ENCODE results near the gene NAA30. TPM values are rescaled to one million over a fixed set of nuclear protein-coding genes. Genes with fewer than 3 reads are reported as not detected.

Gene NAA30
- polyA plus RNA-seq, 1 donor from 2014 or later: 26.9 TPM

DNA sequence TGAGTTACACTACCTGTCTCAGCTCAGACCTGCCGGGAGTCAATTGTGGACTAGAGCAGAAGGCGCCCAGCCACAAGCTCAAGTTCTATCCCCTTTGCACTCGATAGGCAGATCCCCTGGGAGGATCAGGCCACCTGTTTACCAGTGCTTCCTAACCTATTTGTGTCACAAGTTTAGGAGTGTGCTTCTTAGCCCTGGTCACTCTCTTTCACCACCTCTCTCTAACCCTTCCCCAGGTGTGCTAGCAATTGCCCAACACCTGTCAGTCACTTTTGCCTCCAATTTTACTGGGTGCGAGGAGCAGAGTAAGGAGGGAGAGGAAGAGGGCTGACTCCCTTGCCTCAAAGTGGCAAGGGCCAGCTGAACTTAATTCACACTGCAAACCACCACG lies 745 bp upstream of the NAA30 start:
- Histone ChIP-seq H4K20me1 (ENCODE audit: insufficient read depth) (no peaks in the 10 kb centered on the region), H2AFZ (ENCODE audit: low read depth, low read length) (peak overlapping the region; percentile 93), H3K27ac (ENCODE audit: low read length) (peak overlapping the region; percentile 77), H3K9me3 (ENCODE audit: low read length) (no peaks in the 10 kb centered on the region), H3K79me2 (replicated peaks; ENCODE audit: insufficient read depth, low read length) (peaks cover 36% of the 10 kb centered on the region), H3K36me3 (ENCODE audit: insufficient read depth, low read length) (no peaks in the 10 kb centered on the region), H3K4me2 (ENCODE audit: low read length) (peak overlapping the region; percentile 86), H3K4me3 (ENCODE audit: low read length) (peak overlapping the region; percentile 87), H3K27me3 (ENCODE audit: insufficient read depth, low read depth, low read length) (no peaks in the 10 kb centered on the region), H3F3A (ENCODE audit: insufficient read depth, low read length, poor library complexity, severe bottlenecking) (no peaks in the 10 kb centered on the region), H3K9ac (ENCODE audit: low read length) (peak overlapping the region; percentile 88), H3K9me2 (ENCODE audit: insufficient read depth, low read length) (no peaks in the 10 kb centered on the region)
- TF ChIP-seq, protein P1, sequence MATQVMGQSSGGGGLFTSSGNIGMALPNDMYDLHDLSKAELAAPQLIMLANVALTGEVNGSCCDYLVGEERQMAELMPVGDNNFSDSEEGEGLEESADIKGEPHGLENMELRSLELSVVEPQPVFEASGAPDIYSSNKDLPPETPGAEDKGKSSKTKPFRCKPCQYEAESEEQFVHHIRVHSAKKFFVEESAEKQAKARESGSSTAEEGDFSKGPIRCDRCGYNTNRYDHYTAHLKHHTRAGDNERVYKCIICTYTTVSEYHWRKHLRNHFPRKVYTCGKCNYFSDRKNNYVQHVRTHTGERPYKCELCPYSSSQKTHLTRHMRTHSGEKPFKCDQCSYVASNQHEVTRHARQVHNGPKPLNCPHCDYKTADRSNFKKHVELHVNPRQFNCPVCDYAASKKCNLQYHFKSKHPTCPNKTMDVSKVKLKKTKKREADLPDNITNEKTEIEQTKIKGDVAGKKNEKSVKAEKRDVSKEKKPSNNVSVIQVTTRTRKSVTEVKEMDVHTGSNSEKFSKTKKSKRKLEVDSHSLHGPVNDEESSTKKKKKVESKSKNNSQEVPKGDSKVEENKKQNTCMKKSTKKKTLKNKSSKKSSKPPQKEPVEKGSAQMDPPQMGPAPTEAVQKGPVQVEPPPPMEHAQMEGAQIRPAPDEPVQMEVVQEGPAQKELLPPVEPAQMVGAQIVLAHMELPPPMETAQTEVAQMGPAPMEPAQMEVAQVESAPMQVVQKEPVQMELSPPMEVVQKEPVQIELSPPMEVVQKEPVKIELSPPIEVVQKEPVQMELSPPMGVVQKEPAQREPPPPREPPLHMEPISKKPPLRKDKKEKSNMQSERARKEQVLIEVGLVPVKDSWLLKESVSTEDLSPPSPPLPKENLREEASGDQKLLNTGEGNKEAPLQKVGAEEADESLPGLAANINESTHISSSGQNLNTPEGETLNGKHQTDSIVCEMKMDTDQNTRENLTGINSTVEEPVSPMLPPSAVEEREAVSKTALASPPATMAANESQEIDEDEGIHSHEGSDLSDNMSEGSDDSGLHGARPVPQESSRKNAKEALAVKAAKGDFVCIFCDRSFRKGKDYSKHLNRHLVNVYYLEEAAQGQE (IDR thresholded peaks at IDR 0.05; ENCODE audit: borderline replicate concordance): no peak
- TF ChIP-seq POLR2AphosphoS5 (IDR thresholded peaks at IDR 0.05) (no peak), MXI1 (conservative IDR thresholded peaks at IDR 0.05; ENCODE audit: poor library complexity, severe bottlenecking) (no peak), EP300 (conservative IDR thresholded peaks at IDR 0.05; ENCODE audit: poor library complexity, severe bottlenecking) (no peak), RAD21 (conservative IDR thresholded peaks at IDR 0.05) (no peak), EZH2 (IDR thresholded peaks at IDR 0.05; ENCODE audit: borderline replicate concordance, insufficient read depth, low read length, poor library complexity, severe bottlenecking) (no peak), SMC3 (conservative IDR thresholded peaks at IDR 0.05; ENCODE audit: poor library complexity) (no peak), TAF1 (IDR thresholded peaks at IDR 0.05; ENCODE audit: low read depth) (no peak)
- TF ChIP-seq, protein P2, sequence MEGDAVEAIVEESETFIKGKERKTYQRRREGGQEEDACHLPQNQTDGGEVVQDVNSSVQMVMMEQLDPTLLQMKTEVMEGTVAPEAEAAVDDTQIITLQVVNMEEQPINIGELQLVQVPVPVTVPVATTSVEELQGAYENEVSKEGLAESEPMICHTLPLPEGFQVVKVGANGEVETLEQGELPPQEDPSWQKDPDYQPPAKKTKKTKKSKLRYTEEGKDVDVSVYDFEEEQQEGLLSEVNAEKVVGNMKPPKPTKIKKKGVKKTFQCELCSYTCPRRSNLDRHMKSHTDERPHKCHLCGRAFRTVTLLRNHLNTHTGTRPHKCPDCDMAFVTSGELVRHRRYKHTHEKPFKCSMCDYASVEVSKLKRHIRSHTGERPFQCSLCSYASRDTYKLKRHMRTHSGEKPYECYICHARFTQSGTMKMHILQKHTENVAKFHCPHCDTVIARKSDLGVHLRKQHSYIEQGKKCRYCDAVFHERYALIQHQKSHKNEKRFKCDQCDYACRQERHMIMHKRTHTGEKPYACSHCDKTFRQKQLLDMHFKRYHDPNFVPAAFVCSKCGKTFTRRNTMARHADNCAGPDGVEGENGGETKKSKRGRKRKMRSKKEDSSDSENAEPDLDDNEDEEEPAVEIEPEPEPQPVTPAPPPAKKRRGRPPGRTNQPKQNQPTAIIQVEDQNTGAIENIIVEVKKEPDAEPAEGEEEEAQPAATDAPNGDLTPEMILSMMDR (IDR thresholded peaks at IDR 0.05; ENCODE audit: poor library complexity, severe bottlenecking): no peak

DNA sequence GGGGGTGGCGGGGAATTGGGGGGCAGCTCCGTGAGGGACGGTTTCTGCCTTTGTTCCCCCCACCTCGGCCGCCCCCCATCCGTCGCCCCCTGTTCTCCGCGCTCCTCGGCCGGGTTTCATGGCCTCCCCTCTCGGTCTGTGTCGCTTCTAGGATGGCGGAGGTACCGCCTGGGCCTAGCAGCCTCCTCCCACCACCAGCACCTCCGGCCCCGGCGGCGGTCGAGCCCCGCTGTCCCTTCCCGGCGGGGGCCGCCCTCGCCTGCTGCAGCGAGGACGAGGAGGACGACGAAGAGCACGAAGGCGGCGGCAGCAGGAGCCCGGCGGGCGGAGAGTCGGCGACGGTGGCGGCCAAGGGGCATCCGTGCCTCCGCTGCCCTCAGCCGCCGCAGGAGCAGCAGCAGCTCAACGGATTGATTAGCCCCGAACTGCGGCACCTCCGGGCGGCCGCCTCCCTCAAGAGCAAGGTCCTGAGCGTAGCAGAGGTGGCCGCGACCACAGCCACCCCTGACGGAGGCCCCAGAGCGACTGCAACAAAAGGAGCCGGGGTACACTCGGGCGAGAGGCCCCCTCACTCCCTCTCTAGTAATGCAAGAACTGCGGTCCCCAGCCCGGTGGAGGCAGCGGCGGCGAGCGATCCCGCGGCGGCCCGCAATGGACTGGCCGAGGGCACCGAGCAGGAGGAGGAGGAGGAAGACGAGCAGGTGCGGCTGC lies 575 bp downstream of the NAA30 start:
- TF ChIP-seq POLR2AphosphoS5 (IDR thresholded peaks at IDR 0.05) (no peak), EZH2 (IDR thresholded peaks at IDR 0.05; ENCODE audit: borderline replicate concordance, insufficient read depth, low read length, poor library complexity, severe bottlenecking) (no peak), TAF1 (IDR thresholded peaks at IDR 0.05; ENCODE audit: low read depth) (peak; percentile 50)
- TF ChIP-seq, protein P1 (IDR thresholded peaks at IDR 0.05; ENCODE audit: borderline replicate concordance): peak; percentile 26
- TF ChIP-seq, protein P2 (IDR thresholded peaks at IDR 0.05; ENCODE audit: poor library complexity, severe bottlenecking): no peak
- H3K4me2 ChIP-seq (ENCODE audit: low read length): peak overlapping the region; percentile 95
- no peaks in the 10 kb centered on the region for H3K9me2 ChIP-seq (ENCODE audit: insufficient read depth, low read length)
- no peaks in the 10 kb centered on the region for H3K9me3 ChIP-seq (ENCODE audit: low read length)
- peak overlapping the region; percentile 88 for H3K9ac ChIP-seq (ENCODE audit: low read length)
- peak overlapping the region; percentile 93 for H2AFZ ChIP-seq (ENCODE audit: low read depth, low read length)
- no peaks in the 10 kb centered on the region for H3K36me3 ChIP-seq (ENCODE audit: insufficient read depth, low read length)
- no peaks in the 10 kb centered on the region for H4K20me1 ChIP-seq (ENCODE audit: insufficient read depth)
- H3K27ac ChIP-seq (ENCODE audit: low read length): peak overlapping the region; percentile 77
- H3K79me2 ChIP-seq (replicated peaks; ENCODE audit: insufficient read depth, low read length): peaks cover 47% of the 10 kb centered on the region
- no peaks in the 10 kb centered on the region for H3K27me3 ChIP-seq (ENCODE audit: insufficient read depth, low read depth, low read length)
- H3F3A ChIP-seq (ENCODE audit: insufficient read depth, low read length, poor library complexity, severe bottlenecking): no peaks in the 10 kb centered on the region
- H3K4me3 ChIP-seq (ENCODE audit: low read length): peak overlapping the region; percentile 87
